Duodenal mucosa (tissue), 2 donors: Measurements from ENCODE around the gene TMCC3.
A peak's percentile ranks its signal among the peaks of the same experiment; 100 is the strongest.

ENCODE experiments used
- H3K27ac ChIP-seq: one replicate; pipeline ENCODE4 v1.7.0; 2013; ENCODE audit warnings: low read depth, low read length
- H3K27me3 ChIP-seq, 2 donors: one replicate each; pipeline ENCODE4 v1.7.0; 2013; ENCODE audit warnings: low read length in 2 of 2, control low read depth in 1 of 2; ENCODE audit not compliant: insufficient read depth in 2 of 2, control insufficient read depth in 1 of 2
- H3K36me3 ChIP-seq, 2 donors: one replicate each; pipeline ENCODE4 v1.7.0; 2013; ENCODE audit warnings: low read length in 2 of 2, control low read depth in 1 of 2; ENCODE audit not compliant: insufficient read depth in 2 of 2, control insufficient read depth in 1 of 2
- H3K4me1 ChIP-seq, 2 donors: one replicate each; pipeline ENCODE4 v1.7.0; 2013; ENCODE audit warnings: low read length in 2 of 2, control low read depth in 1 of 2; ENCODE audit not compliant: insufficient read depth in 2 of 2, control insufficient read depth in 1 of 2
- H3K4me3 ChIP-seq, 2 donors: one replicate each; pipeline ENCODE4 v1.7.0; 2013; ENCODE audit warnings: low read length in 2 of 2, low read depth in 1 of 2
- H3K9ac ChIP-seq, 2 donors: one replicate each; pipeline ENCODE4 v1.7.0; 2013; ENCODE audit warnings: low read length in 2 of 2, low read depth in 1 of 2
- H3K9me3 ChIP-seq, 2 donors: one replicate each; pipeline ENCODE4 v1.7.0; 2013; ENCODE audit warnings: low read length in 2 of 2, control low read depth in 1 of 2; ENCODE audit not compliant: control insufficient read depth in 1 of 2

The TMCC3 gene

DNA sequence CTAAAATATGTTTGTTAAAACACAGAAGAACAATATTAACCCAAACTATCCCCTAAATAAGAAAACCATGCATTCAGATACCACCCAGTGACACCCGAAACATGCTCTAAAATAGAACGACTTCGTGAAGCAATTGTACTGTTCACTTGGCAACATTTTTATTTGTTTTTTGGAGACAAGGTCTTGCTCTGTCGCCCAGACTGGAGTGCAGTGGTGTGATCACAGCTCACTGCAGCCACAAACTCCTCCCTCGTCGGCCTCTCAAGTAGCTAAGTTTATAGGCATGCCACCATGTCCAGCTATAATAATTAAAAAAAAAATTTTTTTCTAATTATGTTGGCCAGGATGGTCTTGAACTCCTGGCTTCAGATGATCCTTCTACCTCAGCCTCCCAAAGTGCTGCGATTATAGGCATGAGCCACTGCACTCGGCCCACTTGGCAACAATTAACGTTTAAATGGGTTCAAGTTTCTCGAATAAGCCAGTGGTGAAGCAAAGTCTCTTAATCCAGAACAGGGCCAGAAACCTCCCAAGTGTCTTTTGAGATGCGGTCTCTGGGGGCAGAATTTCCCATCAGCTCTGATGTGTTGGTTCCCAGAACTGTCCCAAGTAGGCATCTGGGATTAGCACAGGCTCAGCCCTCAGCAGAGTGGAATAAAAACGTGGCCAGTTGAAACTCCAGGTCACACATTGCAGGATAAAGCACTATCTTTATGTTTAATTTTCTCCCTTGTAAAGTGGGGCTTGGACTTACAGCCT, 74.5 kb downstream of the TMCC3 start:
- no peak overlapping the region for H3K27ac ChIP-seq

DNA sequence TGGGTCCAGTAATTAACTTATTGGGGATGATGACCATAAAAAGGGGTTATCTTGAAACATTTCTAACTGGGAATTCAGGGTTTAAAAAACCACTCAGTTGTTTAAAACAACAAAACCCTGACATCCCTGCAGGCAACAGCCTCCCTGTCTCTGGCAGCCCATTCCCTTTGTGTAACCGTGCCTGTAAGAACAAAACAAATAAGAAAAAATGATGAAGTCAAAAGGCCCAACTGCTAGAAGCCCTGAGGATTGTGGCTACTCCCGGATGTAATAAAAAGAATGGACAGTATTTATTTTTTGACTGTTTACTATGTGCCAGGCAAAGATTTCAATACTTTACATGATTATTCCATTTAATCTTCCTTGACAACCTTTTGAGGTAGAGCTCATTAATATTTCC, 75.3 kb downstream of the TMCC3 start:
- H3K9ac ChIP-seq = no peak overlapping the region
- peaks cover 12 to 15% of the 10 kb centered on the region in 2 donors for H3K4me1 ChIP-seq
- H3K36me3 ChIP-seq = peaks cover 7 to 20% of the 10 kb centered on the region in 2 donors
- no peak overlapping the region for H3K4me3 ChIP-seq
- no peak overlapping the region for H3K27ac ChIP-seq
- H3K27me3 ChIP-seq = no peaks in the 10 kb centered on the region
- H3K9me3 ChIP-seq = no peaks in the 10 kb centered on the region

More for the DNA sequence above, 74.5 kb downstream of the TMCC3 start:
- Histone ChIP-seq H3K9me3 (no peaks in the 10 kb centered on the region), H3K4me3 (no peak overlapping the region), H3K9ac (no peak overlapping the region), H3K36me3 (peaks cover 7 to 22% of the 10 kb centered on the region in 2 donors), H3K4me1 (peaks cover 7 to 11% of the 10 kb centered on the region in 2 donors), H3K27me3 (no peaks in the 10 kb centered on the region)

GRCh38 chr12:94571556-94571955, 78.8 kb downstream of the TMCC3 start:
- Histone ChIP-seq H3K27ac (no peak overlapping the region), H3K9me3 (no peaks in the 10 kb centered on the region), H3K9ac (no peak overlapping the region), H3K4me1 (peaks cover 12 to 15% of the 10 kb centered on the region in 2 donors), H3K4me3 (no peak overlapping the region), H3K27me3 (no peaks in the 10 kb centered on the region), H3K36me3 (peaks cover 3 to 12% of the 10 kb centered on the region in 2 donors)

DNA sequence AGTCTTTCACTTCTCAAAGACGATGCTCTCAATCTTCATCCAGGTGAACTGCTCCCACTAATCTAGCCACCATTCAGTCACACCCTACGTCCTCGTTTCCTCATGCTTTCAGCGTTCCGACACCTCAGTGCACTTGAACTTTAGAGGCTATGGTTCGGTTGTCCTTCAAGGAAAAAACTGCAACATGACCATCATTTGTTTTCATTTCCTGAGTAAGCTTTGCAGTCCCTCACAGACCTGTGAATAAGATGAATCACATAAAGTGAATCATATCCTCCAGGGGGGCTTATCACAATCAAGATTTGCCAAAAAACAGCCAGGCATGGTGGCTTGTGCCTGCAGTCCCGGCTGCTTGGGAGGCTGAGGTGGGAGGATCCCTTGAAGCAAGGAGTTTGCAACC, 80.2 kb downstream of the TMCC3 start:
- no peak overlapping the region for H3K27ac ChIP-seq
- no peaks in the 10 kb centered on the region for H3K27me3 ChIP-seq
- no peak overlapping the region for H3K9ac ChIP-seq
- peaks cover 3 to 7% of the 10 kb centered on the region in 2 donors for H3K36me3 ChIP-seq
- H3K9me3 ChIP-seq = no peaks in the 10 kb centered on the region
- peaks cover 12 to 15% of the 10 kb centered on the region in 2 donors for H3K4me1 ChIP-seq
- no peak overlapping the region for H3K4me3 ChIP-seq

DNA sequence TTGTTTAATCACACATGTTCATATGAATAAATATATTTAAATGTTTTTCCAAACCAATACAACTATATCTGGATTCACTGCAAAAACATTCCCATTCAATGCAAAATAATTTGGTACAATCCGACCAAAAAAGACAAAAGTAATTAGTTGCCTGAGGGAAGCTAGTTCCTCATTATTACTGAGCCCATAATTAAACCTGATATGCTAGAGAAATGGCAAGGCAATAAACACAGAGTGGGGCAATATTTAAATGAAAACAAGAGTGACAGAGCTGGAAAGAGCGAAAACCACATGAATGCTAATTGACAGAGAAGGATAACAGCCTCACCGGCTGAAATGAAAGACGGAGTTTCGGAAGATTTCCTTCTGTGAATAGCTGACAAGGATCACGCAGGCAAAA, 82.6 kb downstream of the TMCC3 start:
- Histone ChIP-seq H3K4me3 (no peak overlapping the region), H3K27ac (no peak overlapping the region), H3K4me1 (peaks cover 12 to 15% of the 10 kb centered on the region in 2 donors), H3K9me3 (no peaks in the 10 kb centered on the region), H3K27me3 (no peaks in the 10 kb centered on the region), H3K9ac (no peak overlapping the region), H3K36me3 (peaks cover 3 to 7% of the 10 kb centered on the region in 2 donors)

DNA sequence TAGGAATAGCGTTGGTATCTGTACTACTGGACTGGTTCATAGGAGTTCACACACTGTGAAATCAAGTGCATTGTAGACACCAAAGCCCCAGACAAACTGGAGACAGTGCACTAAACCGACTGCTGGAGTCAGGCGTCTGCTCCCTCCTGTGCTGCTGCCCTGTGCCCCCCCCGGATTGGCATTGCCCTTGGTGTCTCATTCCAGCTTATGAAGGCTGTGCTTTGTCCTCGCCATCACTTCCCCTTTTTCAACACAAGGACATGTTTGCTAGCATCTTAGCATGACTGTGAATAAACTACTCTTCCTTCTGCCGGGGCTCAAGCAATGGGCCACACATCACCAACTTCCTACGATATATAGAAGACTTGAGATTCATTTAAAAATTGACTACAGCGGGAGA, 84.0 kb downstream of the TMCC3 start:
- H3K9me3 ChIP-seq = no peaks in the 10 kb centered on the region
- H3K4me1 ChIP-seq = peaks cover 10 to 15% of the 10 kb centered on the region in 2 donors
- H3K9ac ChIP-seq = no peak overlapping the region
- H3K27me3 ChIP-seq = no peaks in the 10 kb centered on the region
- H3K4me3 ChIP-seq = no peak overlapping the region
- no peak overlapping the region for H3K27ac ChIP-seq
- peaks cover 3 to 7% of the 10 kb centered on the region in 2 donors for H3K36me3 ChIP-seq

DNA sequence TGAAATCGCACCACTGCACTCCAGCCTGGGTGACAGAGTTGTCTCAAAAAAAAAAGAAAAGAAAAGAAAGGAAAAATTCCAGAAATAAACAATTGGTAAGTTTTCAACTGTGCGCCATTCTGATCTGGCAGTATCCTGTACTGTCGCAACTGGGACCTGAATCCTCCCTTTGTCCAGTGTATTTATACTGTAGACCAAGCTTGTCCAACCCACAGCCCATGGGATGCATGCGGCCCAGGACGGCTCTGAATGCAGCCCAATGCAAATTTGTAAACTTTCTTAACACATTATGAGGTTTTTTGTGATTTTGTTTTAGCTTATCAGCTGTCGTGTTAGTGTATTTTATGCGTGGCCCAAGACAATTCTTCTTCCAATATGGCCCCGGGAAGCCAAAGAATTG, 84.7 kb downstream of the TMCC3 start:
- Histone ChIP-seq H3K36me3 (peaks cover 2 to 3% of the 10 kb centered on the region in 2 donors), H3K27me3 (no peaks in the 10 kb centered on the region), H3K27ac (no peak overlapping the region), H3K9me3 (no peaks in the 10 kb centered on the region), H3K9ac (no peak overlapping the region), H3K4me3 (no peak overlapping the region), H3K4me1 (peaks cover 7 to 15% of the 10 kb centered on the region in 2 donors)

GRCh38 chr12:94563286-94563685, 87.1 kb downstream of the TMCC3 start:
- Histone ChIP-seq H3K4me3 (no peak overlapping the region), H3K27me3 (no peaks in the 10 kb centered on the region), H3K36me3 (no peaks in the 10 kb centered on the region), H3K9ac (no peak overlapping the region), H3K4me1 (peaks cover 20 to 22% of the 10 kb centered on the region in 2 donors), H3K27ac (no peak overlapping the region), H3K9me3 (no peaks in the 10 kb centered on the region)

GRCh38 chr12:94561943-94562411, 88.4 kb downstream of the TMCC3 start:
- Histone ChIP-seq H3K9ac (peak overlapping the region in 1 of 2 donors; percentile 35), H3K4me3 (no peak overlapping the region), H3K27ac (no peak overlapping the region), H3K4me1 (peaks cover 22 to 31% of the 10 kb centered on the region in 2 donors), H3K9me3 (no peaks in the 10 kb centered on the region), H3K27me3 (no peaks in the 10 kb centered on the region), H3K36me3 (no peaks in the 10 kb centered on the region)

DNA sequence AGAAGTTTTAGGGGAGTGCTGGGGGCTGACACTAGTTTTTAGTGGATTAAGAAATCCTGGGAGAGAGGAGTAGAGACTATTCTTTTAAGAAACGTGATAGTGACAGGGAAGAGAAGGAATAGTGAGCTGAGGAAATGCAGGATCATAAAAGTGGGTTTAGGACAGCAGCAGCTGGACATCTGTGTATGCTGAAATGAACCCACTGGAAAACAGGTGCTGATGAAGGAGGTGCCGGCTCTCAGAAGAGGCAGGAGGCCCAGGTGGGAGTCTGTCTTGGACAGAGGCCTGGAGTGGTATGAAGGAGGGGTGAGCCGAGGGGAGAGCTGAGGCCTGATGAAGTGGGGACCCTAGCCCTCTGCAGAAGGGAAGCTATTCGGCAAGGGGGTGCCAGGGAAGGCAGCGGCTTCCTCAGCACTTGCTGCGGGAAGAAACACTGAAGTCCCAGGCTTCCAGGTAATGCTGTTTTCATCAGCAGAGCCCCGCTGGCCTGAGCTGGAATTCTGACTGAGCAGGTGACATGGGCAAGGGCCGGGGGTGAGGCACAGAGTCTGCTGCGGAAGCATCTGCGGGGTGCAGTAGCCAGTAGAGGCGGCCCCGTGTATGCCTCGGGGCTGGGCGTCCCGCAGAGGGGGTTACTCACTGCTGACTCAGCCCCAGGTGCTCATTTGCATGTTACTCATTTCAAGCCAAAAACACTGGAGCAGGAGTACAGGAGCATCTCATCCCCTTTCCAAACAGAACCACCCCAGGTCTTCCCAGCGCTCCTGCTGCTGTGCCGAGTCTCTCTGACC, 89.7 kb downstream of the TMCC3 start:
- Histone ChIP-seq H3K4me3 (peak overlapping the region in 1 of 2 donors; percentile 7), H3K27ac (no peak overlapping the region), H3K36me3 (no peaks in the 10 kb centered on the region), H3K27me3 (no peaks in the 10 kb centered on the region), H3K4me1 (peaks cover 22 to 31% of the 10 kb centered on the region in 2 donors), H3K9ac (no peak overlapping the region), H3K9me3 (no peaks in the 10 kb centered on the region)
